ENCODE measurements around the gene TRERF1.

TRERF1 gene

DNA sequence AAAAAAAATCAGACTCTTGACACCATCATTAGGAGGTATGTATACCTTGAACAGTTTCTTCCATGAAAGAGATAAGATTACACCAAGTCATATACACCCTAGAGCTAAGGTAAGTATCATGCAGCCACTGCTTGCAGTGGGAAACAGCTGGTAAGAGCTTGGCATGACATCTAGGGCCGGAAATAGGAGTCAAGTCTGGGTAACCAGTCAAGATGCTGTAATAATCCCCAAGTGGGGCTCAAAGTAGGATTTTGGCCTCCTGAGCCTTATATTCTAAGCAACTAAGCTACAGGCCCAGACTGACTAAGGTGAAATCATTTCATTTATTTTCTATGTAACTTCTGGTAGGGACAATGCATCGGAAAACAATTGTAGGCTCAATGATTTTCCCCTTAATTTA, 23.9 kb downstream of the TRERF1 start:
- FAIRE-seq: no peak
- DNase-seq (ENCODE audit: low spot score): no peak

DNA sequence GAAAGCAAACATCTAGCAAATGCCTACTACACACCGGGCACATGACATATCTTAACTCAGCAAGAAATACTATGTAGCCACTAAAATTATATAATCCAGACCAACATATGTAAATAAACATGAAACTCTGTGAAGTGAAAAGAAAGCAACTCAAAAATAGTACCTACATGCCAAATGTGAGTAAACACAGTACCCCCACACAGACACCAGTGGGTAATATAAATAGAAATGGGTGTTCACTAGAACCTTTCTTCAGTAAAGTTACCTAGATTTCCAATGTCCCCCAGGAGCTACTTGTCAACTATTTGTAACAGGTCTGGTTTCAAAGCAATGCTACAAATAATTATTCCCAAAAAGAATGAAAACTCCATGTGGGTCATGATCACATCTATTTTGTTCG, 25.5 kb downstream of the TRERF1 start:
- no peak for DNase-seq (ENCODE audit: low spot score)
- no peak for FAIRE-seq

DNA sequence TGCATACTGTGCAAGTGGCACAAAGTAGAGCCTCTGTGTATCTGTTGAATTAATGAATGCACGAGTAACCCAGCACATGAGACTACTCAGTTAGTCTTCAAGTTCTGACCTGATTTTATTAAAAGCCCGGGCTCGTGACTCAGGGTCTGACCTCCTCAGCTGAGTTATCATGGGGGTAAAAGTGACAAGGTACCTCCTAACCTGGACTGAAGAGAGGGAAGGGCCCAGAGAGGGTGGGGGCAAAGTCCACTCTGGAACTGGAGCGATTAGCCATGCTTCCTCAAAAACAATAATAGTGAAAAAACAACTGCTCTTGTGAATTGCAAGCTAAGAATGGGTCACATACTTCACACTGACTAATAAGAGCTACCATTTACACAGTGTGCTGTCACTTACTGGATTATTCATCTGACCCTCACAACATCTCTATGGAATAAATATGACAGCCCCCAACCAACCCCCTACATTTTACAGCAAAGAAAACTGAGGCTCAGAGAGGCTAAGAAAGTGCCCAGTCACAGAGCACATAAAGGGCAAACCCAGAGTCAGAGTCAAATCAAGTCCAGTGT, 26.7 kb downstream of the TRERF1 start:
- DNase-seq (ENCODE audit: low spot score): no peak

DNA sequence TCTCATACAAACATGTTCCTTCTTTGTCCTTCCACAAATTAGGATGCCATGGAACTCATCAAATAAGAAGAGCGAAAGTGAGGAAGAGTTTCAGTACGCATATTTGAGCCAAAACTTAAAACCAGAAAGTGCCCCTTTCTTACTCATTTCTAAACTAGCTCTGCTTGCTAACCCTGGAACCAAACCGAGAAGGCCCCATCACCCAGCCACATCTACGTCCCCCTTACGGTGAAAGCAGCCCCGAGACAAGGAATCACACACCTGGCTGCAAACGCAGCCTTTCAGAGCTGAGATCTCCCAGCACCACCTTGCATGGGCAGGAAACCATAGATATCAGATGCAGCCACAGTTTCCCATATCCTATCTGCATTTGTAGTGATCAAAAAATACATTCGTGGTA, 28.5 kb downstream of the TRERF1 start:
- FAIRE-seq (no peak), DNase-seq (ENCODE audit: low spot score) (no peak)

More for the DNA sequence above, 26.7 kb downstream of the TRERF1 start:
- no peak for FAIRE-seq

DNA sequence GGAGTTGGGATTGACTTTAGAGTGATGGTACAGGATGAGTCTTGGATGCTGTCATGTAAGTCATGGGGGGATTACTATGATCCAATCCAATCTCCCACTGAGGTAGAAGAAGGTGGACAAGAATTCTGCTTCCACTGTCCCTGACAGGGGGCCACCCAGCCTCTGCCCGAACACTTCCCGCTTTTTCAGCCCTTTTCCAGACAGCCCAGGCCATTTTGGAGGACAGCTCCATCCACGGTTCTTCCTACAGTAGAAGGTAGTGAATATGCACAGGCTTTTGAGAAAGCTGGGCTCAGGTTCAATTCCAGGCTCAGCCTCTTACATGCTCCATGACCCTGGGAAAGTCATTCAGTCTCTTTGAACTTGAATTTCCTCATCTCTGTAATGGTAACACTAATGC, 31.0 kb downstream of the TRERF1 start:
- DNase-seq (ENCODE audit: low spot score) (no peak), FAIRE-seq (no peak)

DNA sequence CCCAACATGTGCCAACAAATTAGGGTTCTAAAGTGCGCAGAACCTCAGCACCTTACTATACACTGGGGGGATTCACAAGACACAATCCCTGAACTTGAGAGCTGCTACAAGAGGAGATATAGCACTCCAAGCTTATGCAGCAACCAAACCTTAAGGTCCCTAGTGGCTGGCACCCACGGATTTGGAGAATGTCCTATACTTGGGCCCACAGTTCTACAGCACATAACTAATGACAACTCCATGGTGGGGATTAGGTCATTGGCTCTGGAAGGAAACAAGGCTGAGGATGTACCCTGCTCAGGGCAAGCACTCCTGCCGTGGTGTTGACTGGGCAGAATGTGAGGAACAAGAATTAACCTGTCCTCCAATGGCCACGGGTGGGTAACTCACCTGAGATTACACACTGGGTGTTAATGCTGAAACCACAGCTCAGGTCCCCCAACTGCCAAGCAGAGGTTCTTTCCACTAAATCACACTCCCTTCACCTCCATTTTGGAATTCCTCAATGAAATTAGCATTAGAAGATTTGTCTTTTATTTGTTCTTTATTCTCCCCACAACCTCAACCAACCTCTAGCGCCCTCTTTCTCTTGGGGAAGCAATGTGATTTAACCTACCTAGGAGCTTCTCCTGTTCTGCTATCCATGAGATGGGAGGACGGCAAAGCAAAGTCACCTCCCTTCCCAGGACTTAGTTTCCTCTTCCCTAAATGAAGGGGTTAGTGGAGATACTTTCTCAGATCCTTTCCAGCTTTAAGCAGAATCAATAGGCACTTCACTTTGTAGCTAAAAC, 32.0 kb downstream of the TRERF1 start:
- DNase-seq (ENCODE audit: low spot score): no peak
- no peak for FAIRE-seq

DNA sequence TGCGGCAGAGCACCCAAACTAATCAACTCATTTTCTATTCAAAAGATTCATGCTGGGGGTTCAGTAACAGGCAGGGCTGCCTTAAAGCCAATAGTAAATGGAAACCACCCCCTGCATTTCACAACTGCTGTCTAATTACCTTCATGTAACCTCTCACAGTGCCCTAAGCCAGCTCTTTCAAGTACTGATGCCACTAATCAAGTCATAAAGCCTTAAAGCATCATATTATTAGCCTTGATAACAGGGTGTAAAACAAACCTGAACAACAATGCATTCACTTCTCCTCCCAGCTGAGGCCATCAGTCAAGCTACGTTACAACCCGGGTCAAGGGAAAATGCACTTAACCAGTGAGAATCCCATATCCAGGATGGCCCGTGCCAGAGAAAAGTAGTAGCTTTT, 33.0 kb downstream of the TRERF1 start:
- DNase-seq (ENCODE audit: low spot score) (no peak), FAIRE-seq (no peak)

DNA sequence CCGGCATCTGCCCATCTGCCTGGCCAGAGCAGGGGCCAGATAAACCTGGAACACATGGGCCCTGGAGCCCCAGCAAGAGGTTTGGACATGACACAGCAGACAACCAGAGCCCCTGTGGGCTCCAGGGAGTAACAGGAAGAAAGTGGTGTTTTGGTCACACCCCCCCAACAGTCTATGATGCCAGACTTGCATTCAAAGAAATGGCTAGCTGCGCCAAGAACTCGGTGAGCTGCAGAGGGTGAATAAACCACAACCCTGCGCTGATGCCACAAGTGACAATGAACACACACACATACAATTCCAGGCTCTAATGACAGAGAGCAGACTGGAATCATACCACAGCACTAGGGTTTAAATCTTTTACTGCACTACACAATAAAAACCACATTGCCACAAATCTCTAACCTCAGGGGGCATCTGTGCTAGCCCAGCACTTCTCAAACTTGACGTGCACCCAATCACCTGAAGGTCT, 34.0 kb downstream of the TRERF1 start:
- FAIRE-seq: no peak

DNA sequence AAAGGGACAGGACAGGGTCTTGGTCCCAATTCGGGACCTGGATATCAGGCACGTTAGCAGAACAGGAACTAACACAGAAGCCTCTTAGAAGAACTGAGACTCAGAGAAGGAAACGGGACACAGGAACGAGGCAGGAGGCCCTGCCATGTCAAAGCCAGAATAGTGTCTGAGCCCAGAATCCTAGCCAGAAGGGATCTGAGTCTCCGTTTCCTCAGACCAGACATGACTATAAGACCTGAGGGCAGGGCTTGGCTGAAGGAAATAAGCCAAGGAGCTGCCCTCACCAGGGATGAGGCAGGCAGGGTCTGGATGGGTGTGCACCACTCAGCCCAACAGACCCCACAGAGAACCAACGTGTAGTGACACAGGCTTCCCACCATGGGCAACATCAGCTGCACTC, 40.3 kb downstream of the TRERF1 start:
- no peak for DNase-seq (ENCODE audit: low spot score)
- FAIRE-seq: no peak

More for the DNA sequence above, 34.0 kb downstream of the TRERF1 start:
- no peak for DNase-seq (ENCODE audit: low spot score)

DNA sequence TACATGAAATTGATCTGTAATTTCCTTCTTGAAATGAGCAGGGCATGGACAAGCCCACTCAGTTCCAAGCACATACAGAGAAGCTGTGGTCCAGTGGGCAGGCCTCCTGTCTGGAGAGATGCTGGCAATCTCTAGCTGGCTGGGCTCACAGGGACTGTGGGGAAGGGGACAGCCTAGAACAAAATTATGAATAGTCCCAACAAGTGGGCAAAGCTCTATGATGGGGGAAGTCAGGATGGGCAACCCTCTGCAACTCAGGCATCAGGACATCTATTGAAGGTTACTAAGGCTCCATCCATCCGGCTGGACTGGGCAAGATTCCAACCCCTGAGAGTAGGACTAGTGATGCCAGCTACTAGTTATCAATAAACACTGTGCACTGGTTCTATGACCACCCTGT, 40.9 kb downstream of the TRERF1 start:
- no peak for DNase-seq (ENCODE audit: low spot score)
- FAIRE-seq: no peak

DNA sequence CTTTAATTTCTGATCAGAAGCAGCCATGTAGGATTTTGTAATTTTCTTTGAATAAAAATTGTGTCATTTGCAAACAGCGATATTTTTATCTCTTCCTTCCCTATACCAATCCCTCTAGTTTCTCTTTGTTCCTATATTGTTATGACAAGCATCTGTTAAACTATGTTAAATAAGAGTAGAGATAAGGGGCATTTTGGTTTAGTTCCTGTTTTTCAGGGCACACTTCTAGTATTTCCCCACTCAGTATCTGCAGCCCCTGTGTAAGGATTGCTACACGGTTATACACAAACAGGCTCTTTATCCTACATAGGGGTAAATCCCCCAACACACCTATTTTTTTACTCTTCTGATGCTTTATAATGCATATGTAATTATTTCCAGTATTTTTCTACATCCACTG, 42.1 kb downstream of the TRERF1 start:
- FAIRE-seq (no peak), DNase-seq (ENCODE audit: low spot score) (no peak)

DNA sequence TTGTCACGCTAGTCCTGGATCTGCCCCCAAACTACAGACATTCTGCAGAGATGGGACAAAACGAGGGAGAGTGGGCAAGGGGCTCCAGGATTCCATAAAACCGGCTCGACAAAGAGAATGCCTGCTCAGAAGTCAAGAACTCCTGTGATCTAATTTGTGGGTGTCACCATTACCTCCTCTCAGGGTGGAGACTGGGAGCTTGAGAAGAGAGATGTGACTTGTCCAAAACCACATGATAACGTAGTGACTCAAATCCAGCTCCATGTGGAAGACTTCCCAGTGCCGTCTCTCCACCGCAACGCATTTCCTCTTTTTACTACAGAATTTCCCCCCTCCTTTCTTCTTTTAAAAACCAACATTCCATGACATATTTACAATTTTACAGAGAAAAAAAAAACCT, 44.3 kb downstream of the TRERF1 start:
- DNase-seq (ENCODE audit: low spot score) (peak; percentile 14), FAIRE-seq (no peak)

DNA sequence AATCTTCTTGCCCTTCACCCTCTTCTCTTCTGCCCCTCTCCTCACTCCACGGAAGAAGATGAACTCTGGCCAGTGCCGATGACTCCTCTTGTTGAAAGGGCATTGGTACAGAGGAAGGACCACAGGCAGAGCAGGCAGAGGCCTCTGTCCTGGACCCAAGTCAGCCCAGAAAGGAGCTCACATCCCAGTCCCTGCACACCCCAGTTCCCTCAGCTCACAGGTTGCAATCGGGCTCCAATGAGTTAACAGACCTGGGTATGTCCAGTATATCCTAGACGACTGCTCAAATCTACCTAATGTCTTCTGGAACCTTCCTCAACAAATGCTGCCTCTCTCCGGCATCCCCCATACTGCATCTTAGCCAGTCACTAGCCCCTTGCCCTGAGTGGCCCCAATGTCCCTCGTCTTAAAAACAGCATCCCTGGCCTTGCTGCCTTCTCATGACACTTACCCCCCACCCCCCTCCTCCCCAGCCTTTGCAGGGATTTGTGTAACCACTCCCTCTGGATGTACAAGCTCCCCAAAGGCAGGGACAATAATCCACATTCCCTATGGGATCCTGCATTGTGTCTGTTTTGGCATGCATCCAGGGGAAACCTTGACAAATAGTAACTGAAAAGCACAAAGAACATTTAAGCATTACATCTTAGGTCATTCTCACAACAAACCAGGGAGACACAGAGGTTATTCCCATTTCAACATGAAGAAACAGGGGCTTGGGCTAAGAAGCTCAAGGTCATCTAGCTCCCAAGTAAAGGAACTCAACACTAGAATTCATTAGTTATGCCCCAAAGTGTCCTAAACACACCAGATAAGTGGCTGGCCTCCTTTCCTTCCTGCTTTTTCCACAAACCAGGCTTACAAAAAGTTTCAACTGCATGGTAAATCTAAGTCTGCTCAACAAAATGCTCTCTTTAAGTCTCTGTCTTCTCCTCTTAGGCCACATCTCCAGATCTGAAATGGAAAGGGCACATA, 45.1 kb downstream of the TRERF1 start:
- FAIRE-seq: no peak
- DNase-seq (ENCODE audit: low spot score): no peak

DNA sequence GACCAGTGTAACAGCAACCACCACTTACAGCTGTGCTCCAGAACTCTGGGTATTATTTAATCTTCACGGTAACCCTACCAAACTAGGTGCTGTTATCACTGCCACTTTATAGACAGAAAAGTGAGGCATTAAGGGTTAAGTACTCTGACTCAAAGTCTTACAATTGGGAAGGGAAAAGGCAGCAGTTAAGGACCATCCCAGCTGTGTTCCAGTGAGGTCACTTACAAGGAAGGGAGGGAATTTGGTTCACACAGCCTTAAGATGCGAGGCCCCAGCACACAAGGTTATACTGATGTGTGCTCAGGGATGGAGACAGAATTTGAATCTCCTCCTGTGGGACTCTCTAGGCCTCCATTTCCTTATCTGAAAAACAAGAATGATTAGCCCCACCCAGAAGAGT, 46.7 kb downstream of the TRERF1 start:
- no peak for FAIRE-seq
- DNase-seq (ENCODE audit: low spot score): no peak

DNA sequence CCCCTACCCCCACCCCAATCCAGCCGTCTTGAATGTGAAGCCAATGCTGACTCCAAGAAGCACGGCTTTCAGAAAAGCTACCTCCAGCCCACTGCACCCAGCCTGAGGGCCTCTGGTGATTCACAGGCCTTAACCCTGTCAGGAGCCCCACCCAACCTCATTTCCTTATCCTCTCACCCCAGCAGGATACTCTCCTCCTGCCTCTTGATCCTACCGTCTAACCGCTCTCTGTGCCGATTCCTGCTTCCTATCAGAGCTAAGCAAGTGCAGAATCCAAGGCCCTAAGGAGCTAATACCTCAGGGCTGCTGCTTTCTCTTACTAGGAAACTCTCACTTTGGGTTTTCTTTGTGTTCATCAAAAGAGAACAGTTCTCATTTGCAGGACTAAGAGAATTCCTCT, 47.2 kb downstream of the TRERF1 start:
- no peak for FAIRE-seq
- DNase-seq (ENCODE audit: low spot score): no peak

DNA sequence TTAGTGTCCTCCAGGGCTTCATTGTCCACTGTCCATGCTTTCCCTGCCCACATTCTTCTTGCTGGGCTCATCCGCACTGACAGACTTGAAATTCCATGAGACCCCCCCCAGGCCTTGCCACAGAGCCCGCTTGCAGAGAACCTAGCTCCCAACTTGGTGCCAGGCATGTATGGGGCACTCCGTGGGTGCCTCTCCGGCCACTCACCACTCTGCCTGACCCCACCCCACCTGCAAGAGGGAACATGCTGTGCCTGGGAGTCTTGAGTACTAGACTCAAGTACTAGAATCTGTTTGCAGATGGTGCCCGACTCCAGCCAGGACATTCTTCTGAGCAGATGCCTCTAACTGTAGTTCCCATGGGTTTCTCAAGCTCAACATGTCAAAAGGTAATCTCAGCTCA, 47.9 kb downstream of the TRERF1 start:
- no peak for FAIRE-seq
- no peak for DNase-seq (ENCODE audit: low spot score)

DNA sequence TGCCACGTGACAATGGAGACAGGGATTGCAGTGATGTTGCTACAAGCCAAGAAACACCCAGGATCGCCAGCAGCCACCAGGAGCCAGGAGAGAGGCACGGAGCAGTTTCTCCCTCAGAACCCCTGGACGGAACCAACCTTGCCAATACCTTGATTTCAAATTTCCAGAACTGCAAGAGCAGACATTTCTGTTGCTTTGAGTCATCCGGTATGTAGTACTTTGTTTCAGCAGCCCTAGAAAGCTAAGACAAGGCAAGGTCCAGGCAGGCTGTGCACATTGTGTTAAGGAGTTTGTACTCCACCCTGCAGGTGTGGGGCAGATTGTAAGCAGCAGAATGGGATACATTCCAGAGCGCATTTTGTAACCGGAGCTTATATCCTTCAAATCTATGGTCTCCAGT, 48.3 kb downstream of the TRERF1 start:
- DNase-seq (ENCODE audit: low spot score) (no peak), FAIRE-seq (no peak)

DNA sequence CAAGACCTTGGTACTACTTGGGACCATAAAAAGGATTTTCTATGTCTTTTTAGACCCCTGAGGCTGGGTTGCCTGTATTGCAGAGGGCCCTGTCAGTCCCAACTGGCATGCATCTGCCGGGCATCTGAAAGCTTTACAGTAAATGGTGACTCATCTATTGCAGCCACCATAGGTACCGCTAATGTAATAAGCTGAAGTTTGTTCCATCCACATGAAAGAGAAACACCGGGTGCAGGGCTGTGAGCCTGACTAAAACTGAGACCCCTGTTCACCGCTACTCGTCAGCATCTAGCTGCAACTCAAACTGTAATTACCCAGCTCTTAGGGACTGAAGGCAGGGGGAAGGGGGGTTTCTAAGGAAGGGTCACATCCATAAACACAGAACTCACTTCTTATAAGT, 49.5 kb downstream of the TRERF1 start:
- no peak for DNase-seq (ENCODE audit: low spot score)
- FAIRE-seq: no peak

DNA sequence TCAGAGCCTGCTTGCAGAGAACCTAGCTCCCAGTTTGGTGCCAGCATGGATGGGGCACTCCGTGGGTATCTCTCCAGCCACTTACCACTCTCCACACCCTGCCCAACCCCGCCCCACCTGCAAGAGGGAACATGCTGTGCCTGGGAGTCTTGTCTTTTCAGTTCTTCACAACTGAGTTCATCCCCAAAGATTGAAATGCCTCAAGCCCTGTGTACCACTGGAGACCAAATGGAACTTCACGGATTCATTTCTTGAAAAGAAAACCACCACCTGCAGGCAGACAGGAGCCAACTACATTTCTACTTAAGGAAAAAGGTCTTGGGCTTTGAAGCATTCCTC, 50.1 kb downstream of the TRERF1 start:
- FAIRE-seq (no peak), DNase-seq (ENCODE audit: low spot score) (no peak)

DNA sequence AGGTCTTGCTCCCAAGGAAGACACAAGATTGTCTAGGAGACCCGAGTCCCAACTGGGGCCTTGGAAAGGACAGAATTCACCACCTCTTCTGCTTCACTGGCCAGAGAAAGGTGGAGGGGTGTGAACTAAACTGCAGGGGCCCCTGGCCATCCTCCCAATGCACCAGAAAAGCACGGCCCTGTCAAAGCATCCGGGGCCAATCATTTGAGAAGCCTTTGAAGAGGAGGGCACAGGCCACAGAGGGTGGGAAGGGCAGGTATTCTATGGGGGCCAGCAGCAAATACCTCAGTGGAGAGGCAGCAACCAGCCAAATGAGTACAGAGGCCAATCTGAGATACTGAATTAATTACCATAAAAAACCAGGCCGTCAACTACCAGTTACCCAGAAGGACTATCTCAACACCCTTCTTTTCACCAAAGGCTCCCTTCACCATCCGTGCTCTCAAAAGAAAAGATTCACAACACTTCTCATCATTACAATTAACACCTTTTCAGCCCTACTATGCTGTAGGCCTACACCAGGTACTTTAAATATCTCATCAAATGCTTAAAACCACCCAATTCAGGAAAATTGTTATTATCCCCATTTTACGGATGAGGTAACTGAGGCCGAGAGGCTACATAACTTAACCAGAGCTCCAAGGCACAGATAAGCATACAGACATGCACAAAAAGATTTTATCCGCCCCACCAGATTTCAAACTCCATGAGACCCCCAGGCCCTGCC, 50.7 kb downstream of the TRERF1 start:
- DNase-seq (ENCODE audit: low spot score) (no peak), FAIRE-seq (no peak)

DNA sequence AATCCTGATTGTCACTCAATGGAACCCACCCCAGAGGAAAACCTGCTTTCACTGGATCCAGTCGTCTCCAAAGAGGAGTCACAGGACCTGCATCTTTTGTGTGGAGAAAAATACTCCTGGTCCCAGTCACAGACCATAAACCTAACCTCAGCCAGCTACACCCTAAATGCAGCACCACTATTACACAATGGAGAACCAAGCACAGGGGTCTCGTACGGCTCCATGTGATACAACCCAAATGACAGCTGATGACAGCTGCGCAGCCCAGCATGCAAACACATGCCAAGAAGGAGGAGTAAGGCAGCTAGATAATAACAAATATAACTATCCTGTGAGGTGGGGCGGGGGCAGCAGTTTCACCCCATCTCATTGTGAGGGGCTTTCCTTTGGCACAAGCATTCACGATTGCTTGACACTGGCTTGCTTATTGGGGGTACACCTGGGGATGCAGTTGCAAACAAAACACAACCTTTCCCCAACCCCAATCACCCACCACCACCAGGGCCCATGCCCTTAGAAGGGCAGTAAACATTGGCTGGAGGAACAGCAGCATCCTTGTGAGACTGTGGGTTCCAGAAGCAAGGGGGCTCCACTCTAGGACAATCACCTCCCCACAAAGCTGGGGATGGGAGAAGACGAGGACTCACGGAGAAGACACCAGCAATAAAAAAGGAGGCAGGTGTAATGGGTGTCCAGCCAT, 51.5 kb downstream of the TRERF1 start:
- FAIRE-seq: no peak
- DNase-seq (ENCODE audit: low spot score): no peak
